ENCODE results near the gene B3GAT1.

DNA sequence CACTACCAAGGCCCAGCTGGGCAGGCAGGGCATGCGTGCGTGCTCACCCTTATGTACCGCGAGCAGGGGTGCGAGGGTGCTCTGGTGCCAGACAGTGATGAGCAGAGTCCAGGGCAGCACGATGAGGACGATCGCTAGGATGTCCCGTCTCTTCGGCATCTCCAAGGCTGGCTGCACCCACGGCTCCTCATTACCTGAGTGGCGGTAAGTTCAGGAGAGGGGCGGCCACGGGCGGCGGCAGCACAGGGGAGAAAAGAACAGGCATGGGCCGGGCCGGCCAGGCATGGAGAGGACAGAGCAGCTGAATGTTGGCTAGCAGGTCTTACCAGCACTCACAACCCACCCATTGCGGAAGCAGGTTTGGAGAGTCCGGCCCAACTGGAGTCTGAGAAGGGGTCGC lies 24.5 kb downstream of the B3GAT1 start:
- TF ChIP-seq, protein P1, sequence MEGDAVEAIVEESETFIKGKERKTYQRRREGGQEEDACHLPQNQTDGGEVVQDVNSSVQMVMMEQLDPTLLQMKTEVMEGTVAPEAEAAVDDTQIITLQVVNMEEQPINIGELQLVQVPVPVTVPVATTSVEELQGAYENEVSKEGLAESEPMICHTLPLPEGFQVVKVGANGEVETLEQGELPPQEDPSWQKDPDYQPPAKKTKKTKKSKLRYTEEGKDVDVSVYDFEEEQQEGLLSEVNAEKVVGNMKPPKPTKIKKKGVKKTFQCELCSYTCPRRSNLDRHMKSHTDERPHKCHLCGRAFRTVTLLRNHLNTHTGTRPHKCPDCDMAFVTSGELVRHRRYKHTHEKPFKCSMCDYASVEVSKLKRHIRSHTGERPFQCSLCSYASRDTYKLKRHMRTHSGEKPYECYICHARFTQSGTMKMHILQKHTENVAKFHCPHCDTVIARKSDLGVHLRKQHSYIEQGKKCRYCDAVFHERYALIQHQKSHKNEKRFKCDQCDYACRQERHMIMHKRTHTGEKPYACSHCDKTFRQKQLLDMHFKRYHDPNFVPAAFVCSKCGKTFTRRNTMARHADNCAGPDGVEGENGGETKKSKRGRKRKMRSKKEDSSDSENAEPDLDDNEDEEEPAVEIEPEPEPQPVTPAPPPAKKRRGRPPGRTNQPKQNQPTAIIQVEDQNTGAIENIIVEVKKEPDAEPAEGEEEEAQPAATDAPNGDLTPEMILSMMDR (IDR thresholded peaks at IDR 0.05), result no peak
- no peak for TF ChIP-seq POLR2A (IDR thresholded peaks at IDR 0.05)

Measured in lower leg skin (tissue), 3 donors.